Body of pancreas (tissue), 4 donors: Measurements from ENCODE around the gene SH2D4B. TPM values are rescaled to one million over a fixed set of nuclear protein-coding genes. Genes with fewer than 3 reads are reported as not detected.

Experiments used
- ATAC-seq: fragments of 150-250 bp; one replicate; pipeline ENCODE4 v1.9.1; 2016
- DNase-seq, 4 donors: peaks; one replicate each; pipeline ENCODE4 v3.0.0-alpha.2; 2019
- H3K27ac ChIP-seq, 4 donors: fragments of 200-600 bp; sonication (generic); 1 replicate in 3 of 4; 2 replicates in 1 of 4; pipeline versions ENCODE4 v1.5.1 to v1.6.1; 2016 to 2019; ENCODE audit warnings: mild to moderate bottlenecking in 1 of 4, mixed read lengths in 1 of 4, moderate library complexity in 1 of 4
- H3K27me3 ChIP-seq, 2 donors: fragments of 200-600 bp; sonication (generic); one replicate each; pipeline ENCODE4 v1.6.0; 2016; ENCODE audit warnings: mild to moderate bottlenecking in 1 of 2
- H3K36me3 ChIP-seq, 2 donors: fragments of 200-600 bp; sonication (generic); replicated peaks in 1 of 2; 2 replicates each; pipeline ENCODE4 v1.5.1; 2016; ENCODE audit warnings: low read depth in 2 of 2; ENCODE audit not compliant: insufficient read depth in 1 of 2
- H3K4me1 ChIP-seq: fragments of 200-600 bp; sonication (generic); one replicate; pipeline ENCODE4 v1.6.0; 2016
- H3K4me3 ChIP-seq, 2 donors: fragments of 200-600 bp; sonication (generic); 1 replicate in 1 of 2; 2 replicates in 1 of 2; pipeline ENCODE4 v1.5.1; 2016 to 2019
- H3K9me3 ChIP-seq, 3 donors: fragments of 200-600 bp; sonication (generic); 1 replicate in 2 of 3; 2 replicates in 1 of 3; pipeline ENCODE4 v1.5.1; 2016
- POLR2A ChIP-seq, 3 donors: fragments of 450-650 bp; IDR thresholded peaks; one replicate each; pipeline ENCODE4 v1.6.1; 2016; ENCODE audit warnings: antibody characterized with exemption in 3 of 3, mild to moderate bottlenecking in 2 of 3
- WGBS, 2 donors: methylation state at CpG; one replicate each; pipeline ENCODE4 v1.1.5; 2017; 5-methylcytosine and 5-hydroxymethylcytosine counted together
- intact Hi-C: fragments of 100-400 bp; cut with DNase I; formaldehyde crosslinking; loops from one replicate; pipeline ENCODE4 v1.15.1; 2023
- total RNA-seq, 2 donors: library from RNA; depleted of rRNA; stranded (reverse); fragments of >200 nt; gene quantifications; one replicate each; pipeline ENCODE4 v1.1.0, GENCODE V29; 2016
- TF ChIP-seq, protein P1 (sequence below), 7 experiments: fragments of 450-650 bp in 4 of 7; fragments of 200-600 bp in 3 of 7; sonication (generic) in 3 of 7; IDR thresholded peaks; one replicate each; pipeline ENCODE4 v1.5.1; 2016 to 2019; ENCODE audit warnings: antibody characterized with exemption in 7 of 7

The SH2D4B gene
- total RNA-seq, 2 donors from 2014 or later = 0.33 TPM; not detected in 1

DNA sequence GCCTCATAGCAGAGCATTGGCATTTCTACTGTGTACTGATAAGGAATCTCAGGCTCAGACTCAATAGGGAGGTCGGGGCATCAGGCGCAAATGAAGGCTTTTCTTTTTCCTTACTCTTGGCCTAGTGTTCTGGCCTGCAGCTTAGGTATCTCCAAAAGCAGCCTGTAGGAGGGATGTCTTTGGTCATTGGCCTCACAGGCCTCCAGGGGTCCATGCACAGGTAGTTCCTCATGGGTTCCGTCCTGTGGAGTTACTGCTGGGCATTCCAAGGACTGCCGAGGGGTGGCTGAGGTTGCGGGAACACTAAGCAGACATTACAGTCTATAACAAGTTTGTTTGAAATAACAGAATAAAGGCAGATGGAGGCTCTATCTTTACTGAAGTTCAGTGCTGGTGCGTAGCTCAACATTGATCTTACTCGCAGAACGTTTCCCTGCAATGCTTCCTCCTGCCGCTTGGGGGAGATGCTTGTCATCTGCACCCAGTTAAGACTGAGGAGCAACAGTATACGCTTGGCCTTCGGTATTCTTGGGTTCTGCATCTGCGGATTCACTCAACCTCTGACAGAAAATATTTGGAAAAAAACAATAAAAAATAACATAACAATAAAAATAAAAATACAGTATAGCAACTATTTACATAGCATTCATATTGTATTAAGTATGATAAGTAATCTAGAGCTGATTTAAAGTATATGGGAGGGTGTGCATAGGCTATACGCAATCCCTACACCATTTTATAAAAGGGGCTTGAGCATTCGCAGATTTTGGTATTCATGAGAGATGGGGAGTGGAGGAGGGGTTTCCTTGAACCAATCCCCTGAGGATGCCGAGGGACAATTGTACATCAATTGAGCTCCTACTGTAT lies 58.9 kb downstream of the SH2D4B start:
- TF ChIP-seq, protein P1, sequence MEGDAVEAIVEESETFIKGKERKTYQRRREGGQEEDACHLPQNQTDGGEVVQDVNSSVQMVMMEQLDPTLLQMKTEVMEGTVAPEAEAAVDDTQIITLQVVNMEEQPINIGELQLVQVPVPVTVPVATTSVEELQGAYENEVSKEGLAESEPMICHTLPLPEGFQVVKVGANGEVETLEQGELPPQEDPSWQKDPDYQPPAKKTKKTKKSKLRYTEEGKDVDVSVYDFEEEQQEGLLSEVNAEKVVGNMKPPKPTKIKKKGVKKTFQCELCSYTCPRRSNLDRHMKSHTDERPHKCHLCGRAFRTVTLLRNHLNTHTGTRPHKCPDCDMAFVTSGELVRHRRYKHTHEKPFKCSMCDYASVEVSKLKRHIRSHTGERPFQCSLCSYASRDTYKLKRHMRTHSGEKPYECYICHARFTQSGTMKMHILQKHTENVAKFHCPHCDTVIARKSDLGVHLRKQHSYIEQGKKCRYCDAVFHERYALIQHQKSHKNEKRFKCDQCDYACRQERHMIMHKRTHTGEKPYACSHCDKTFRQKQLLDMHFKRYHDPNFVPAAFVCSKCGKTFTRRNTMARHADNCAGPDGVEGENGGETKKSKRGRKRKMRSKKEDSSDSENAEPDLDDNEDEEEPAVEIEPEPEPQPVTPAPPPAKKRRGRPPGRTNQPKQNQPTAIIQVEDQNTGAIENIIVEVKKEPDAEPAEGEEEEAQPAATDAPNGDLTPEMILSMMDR (IDR thresholded peaks at IDR 0.05) = peak in 6 of 7 experiments; percentile 37 to 63 (median 50)
- no peak for TF ChIP-seq POLR2A (IDR thresholded peaks at IDR 0.05)
- Histone ChIP-seq H3K4me3 (no peak overlapping the region), H3K9me3 (no peaks in the 10 kb centered on the region), H3K4me1 (no peaks in the 10 kb centered on the region), H3K27me3 (no peaks in the 10 kb centered on the region), H3K27ac (no peak overlapping the region), H3K36me3 (no peaks in the 10 kb centered on the region)
- ATAC-seq (no peak), DNase-seq (peak; percentile 18 to 48 (median 30))
- intact Hi-C loops = no loop called here
- WGBS, 2 donors = 57 to 66% methylated on average over 15 of the region's 15 CpGs

GRCh38 chr10:80598084-80598798 lies 60.5 kb downstream of the SH2D4B start:
- Histone ChIP-seq H3K27me3 (no peaks in the 10 kb centered on the region), H3K4me3 (no peak overlapping the region), H3K4me1 (no peaks in the 10 kb centered on the region), H3K27ac (no peak overlapping the region), H3K9me3 (no peaks in the 10 kb centered on the region), H3K36me3 (no peaks in the 10 kb centered on the region)
- DNase-seq (no peak), ATAC-seq (no peak)
- intact Hi-C loops = no loop called here
- WGBS, 2 donors = 57 to 60% methylated on average over 3 of the region's 3 CpGs
- TF ChIP-seq, protein P1 (IDR thresholded peaks at IDR 0.05) = no peak
- no peak for TF ChIP-seq POLR2A (IDR thresholded peaks at IDR 0.05)

- DNase-seq (no peak), ATAC-seq (no peak)
- H3K27ac ChIP-seq = no peak overlapping the region
- H3K4me3 ChIP-seq = no peak overlapping the region
- no peaks in the 10 kb centered on the region for H3K27me3 ChIP-seq
- no peaks in the 10 kb centered on the region for H3K9me3 ChIP-seq
- H3K36me3 ChIP-seq = no peaks in the 10 kb centered on the region
- no peak for TF ChIP-seq POLR2A (IDR thresholded peaks at IDR 0.05)
- TF ChIP-seq, protein P1 (IDR thresholded peaks at IDR 0.05) = no peak
- intact Hi-C loops = no loop called here
- H3K4me1 ChIP-seq = no peaks in the 10 kb centered on the region
- WGBS, 2 donors = 81 to 88% methylated on average over 6 of the region's 6 CpGs
Measured at GRCh38 chr10:80598951-80599350, 61.2 kb downstream of the SH2D4B start.

DNA sequence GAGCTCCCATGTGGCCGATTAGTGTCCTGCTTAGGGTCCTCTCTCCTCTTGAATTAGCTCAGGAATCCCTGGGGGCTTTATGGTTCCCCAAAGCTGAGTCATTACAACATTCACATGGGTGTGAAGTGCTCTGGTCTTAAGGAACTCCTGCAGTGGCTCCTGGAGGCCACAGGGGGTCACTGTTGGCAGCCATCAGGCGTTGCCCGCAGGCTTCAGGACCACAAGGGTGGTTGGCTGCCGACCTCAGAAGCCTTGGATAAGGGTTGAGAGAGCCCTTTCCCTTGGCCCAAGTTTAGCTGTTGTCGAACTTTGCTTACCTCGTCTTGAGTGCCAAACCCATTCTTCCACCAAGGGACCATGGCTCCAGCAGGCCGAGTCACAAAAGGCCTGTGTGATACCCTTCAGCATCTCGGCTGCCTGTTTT lies 61.7 kb downstream of the SH2D4B start:
- no peak overlapping the region for H3K4me3 ChIP-seq
- intact Hi-C loops = no loop called here
- WGBS, 2 donors = 36 to 51% methylated on average over 4 to 8 of the region's 8 CpGs

More for the DNA sequence above, 61.7 kb downstream of the SH2D4B start:
- TF ChIP-seq POLR2A (IDR thresholded peaks at IDR 0.05) = no peak
- TF ChIP-seq, protein P1 (IDR thresholded peaks at IDR 0.05) = peak in 5 of 7 experiments; percentile 8 to 21 (median 14)
- DNase-seq = peak in 2 of 4 donors; percentile 11
- ATAC-seq = no peak
- no peaks in the 10 kb centered on the region for H3K4me1 ChIP-seq
- no peaks in the 10 kb centered on the region for H3K9me3 ChIP-seq
- no peaks in the 10 kb centered on the region for H3K27me3 ChIP-seq
- H3K27ac ChIP-seq = no peak overlapping the region
- H3K36me3 ChIP-seq = no peaks in the 10 kb centered on the region
